ENCODE results near the gene RBM20. TPM values are rescaled to one million over a fixed set of nuclear protein-coding genes. Genes with fewer than 3 reads are reported as not detected.

The RBM20 gene
- polyA plus RNA-seq, 1 donor from 2014 or later: not detected

DNA sequence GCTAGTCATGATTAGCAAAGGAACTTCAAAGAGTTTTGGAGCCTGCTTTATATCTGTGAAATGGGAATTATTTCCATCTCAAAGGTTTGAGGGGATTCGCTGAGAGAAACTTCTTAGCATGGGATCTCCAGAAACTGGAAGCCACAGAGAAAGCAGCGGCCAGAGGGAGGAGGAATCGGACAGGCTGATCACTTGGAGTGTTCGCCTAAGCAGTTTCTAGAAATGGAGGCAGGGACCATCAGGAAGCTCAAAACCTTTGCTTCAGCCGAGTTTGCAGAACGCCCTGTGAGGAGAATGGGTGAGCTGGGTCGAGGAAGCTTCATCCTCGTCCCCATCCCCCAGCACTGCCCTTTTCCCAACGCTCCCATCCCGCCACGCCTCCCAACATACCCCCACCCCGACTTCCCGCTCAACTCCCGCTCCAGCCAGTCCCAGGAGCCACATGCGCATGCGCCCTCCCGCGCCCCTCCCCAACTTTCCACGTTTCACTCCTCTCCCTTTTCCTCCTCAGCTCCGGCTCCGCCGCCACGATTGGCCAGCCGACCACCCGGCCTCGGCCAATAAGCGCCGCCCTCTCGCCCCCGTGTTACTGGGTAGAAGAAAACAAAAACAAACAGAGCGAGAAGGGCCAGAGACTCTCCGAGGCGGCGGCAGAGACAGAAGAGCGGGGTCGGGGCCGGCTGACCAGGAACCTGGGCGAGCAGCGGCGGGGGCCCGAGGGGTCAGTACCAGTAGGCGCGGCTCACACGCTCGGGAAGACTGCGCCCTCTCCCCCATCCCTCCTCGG is 227.4 kb downstream of the RBM20 start, which contains the start of gene PDCD4:
PDCD4 (plus strand) TSS at position 631 of the 787 bp plus-strand sequence. CDS start 4,100 bp downstream, outside the sequence.
- no peaks in the 10 kb centered on the region for H3K36me3 Mint-ChIP-seq
- peak within 1 kb of the TSS; percentile 89 to 96 (median 96) for H3K4me3 Mint-ChIP-seq
- no peaks in the 10 kb centered on the region for H3K27me3 Mint-ChIP-seq
- no peaks in the 10 kb centered on the region for H3K9me3 Mint-ChIP-seq
- peaks cover 43 to 55% (median 45%) of the 10 kb centered on the region in 3 donors for H3K4me1 Mint-ChIP-seq
- peak within 1 kb of the TSS; percentile 81 to 98 (median 97) for H3K27ac Mint-ChIP-seq

DNA sequence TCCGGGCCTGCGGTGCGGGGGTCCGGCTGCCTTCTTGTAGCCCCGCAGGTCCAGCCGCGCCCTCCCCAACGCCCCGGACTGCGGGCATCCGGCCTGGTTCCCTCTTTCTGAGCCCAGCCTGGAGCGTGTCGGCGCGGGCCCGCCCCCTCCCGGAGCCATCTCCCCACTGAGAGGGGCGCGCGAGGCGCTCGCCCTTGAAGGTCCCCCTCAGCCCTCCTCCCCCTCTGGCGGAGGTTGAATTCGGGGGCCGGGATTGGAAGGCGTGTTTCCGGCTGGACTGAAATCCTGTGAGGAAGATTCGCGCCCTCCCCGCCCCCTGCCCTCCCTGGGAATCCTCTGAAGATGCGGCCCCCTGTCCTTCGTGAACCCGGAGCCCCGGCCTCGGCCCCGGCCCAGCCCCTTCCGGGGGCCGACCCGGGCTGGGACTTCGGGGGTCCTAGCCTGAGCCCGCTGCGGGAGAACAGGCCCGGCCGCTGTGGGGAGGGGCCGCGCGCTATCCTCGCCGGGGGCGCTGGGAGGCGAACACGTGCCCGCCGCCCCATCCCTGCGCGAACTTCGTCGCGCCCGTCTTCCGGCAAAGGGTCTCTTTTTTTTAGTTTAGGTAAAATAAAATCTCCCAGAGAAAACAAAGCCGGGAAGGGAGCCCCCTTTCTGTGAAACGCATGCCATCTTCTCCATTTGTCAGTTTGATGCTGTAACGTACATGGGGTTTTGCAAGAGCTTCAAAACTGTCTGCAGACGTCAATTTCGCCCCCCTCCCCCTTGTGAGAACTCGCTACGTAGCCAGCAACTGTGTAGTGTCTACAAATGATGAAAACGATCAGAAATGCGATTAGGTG is 228.2 kb downstream of the RBM20 start:
- peak overlapping the region; percentile 89 to 96 (median 96) for H3K4me3 Mint-ChIP-seq
- H3K9me3 Mint-ChIP-seq: no peaks in the 10 kb centered on the region
- peak overlapping the region; percentile 81 to 98 (median 95) for H3K27ac Mint-ChIP-seq
- no peaks in the 10 kb centered on the region for H3K27me3 Mint-ChIP-seq
- H3K36me3 Mint-ChIP-seq: no peaks in the 10 kb centered on the region
- peaks cover 41 to 47% (median 41%) of the 10 kb centered on the region in 3 donors for H3K4me1 Mint-ChIP-seq

DNA sequence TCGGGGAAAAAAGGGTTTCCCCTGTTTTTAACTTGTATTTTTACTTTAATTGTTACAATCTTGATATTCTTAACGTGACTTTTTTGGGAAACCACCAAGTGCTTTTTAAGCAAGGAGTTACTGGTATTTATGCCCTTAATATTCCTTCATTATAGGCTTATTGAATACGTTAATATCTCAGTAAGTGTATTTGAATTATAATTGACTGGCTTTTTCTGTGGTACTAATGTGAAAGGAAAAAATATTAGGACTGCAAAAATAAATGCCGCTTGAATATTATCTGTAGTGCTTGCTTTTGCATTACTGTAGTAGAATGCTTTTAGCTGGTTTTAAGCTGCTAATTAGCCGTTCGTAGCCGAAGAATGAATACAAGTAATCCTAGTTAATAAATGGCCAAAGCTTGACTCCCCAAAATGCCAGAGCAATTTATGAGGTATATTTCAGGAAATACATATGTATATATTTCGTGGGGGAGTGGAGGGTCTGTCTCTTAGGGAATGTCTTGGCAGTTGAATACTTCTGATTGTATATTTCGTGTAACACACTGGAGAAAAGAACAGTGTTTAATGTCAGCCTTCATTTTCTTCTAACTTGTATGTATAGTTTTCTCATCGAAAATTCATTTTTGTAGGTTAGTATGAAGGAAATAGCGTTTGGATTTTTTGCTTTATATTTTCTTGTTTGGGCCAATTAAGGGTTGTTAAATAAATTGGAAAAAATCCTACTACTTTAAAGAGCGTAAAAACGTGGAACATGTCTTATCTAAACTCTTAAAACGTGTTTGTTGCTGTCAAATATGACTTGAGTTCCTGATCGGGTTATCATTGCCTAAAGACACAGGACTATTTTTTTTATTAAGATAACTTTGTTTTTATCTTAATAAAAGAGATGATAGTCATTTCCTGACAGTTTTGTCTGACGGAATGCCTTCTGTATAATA is 229.1 kb downstream of the RBM20 start:
- peak overlapping the region; percentile 89 to 96 (median 96) for H3K4me3 Mint-ChIP-seq
- no peaks in the 10 kb centered on the region for H3K27me3 Mint-ChIP-seq
- no peaks in the 10 kb centered on the region for H3K36me3 Mint-ChIP-seq
- H3K27ac Mint-ChIP-seq: peak overlapping the region; percentile 81 to 98 (median 95)
- H3K9me3 Mint-ChIP-seq: no peaks in the 10 kb centered on the region
- peaks cover 39 to 41% (median 41%) of the 10 kb centered on the region in 3 donors for H3K4me1 Mint-ChIP-seq

DNA sequence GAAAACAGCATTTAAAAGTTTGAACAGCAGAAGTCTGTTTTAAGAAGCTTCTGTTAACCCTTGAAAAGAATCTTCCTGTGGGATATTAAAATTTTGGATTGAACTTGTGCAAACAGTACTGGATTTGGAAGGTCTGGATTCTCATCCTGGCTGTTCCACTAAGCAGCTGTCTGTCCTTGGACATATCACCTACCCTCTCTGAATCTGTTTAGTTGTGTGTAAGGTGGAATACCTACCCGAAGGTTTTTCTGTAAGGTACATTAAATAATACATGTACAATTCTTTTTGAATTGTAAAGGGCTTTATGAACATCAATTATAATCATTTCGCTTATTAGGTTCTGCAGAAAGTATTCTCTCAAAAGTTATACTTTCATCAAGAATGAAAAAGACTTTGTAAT is 229.8 kb downstream of the RBM20 start:
- H3K4me3 Mint-ChIP-seq: peak overlapping the region; percentile 69 to 89 (median 80)

DNA sequence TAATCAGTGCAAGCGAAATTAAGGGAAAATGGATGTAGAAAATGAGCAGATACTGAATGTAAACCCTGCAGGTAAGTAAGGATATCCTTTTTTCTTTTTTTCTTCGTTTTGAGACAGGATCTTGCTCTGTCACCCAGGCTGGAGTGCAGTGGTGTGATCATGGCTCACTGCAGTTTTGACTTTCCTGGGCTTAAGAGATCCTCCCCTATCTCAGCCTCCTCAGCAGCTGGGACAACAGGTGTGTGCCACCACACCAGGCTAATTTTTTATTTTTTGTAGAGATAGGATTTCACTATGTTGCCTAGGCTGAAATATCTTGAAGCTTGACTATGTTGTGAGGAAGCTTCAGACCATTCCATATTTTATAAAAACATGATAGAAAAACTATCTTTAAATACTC is 231.9 kb downstream of the RBM20 start:
- Mint-ChIP-seq H3K27ac (peak overlapping the region in 2 of 3 donors; percentile 32 to 67), H3K27me3 (no peaks in the 10 kb centered on the region), H3K4me1 (peaks cover 22 to 39% (median 30%) of the 10 kb centered on the region in 3 donors), H3K9me3 (no peaks in the 10 kb centered on the region), H3K36me3 (peaks cover 2% of the 10 kb centered on the region), H3K4me3 (peak overlapping the region in 1 of 4 donors; percentile 30)

More for the DNA sequence above, 229.8 kb downstream of the RBM20 start:
- Mint-ChIP-seq H3K27me3 (no peaks in the 10 kb centered on the region), H3K4me1 (peaks cover 34 to 39% (median 38%) of the 10 kb centered on the region in 3 donors), H3K36me3 (no peaks in the 10 kb centered on the region), H3K9me3 (no peaks in the 10 kb centered on the region), H3K27ac (peak overlapping the region in 1 of 3 donors; percentile 77)

DNA sequence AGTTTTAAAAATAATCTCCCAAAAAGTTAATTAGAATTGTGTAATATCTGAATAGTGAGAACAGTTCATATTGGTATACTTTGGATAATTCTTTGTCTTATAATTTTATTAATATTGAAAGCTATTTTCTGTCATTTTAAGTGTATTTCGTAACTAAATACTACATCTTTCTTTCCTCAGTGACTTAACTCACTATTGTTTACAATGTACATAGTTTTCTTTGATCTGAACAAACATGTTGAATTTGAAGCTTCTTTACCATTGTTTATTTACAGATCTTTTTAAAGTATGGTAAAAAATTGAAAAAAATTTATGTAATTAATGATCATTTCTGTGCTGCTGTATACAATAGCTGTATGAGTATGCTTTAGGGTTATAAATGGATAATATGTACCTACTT is 232.7 kb downstream of the RBM20 start:
- Mint-ChIP-seq H3K36me3 (peaks cover 2% of the 10 kb centered on the region), H3K9me3 (no peaks in the 10 kb centered on the region), H3K27me3 (no peaks in the 10 kb centered on the region), H3K4me1 (peaks cover 22 to 40% (median 31%) of the 10 kb centered on the region in 3 donors), H3K4me3 (no peak overlapping the region), H3K27ac (no peak overlapping the region)

DNA sequence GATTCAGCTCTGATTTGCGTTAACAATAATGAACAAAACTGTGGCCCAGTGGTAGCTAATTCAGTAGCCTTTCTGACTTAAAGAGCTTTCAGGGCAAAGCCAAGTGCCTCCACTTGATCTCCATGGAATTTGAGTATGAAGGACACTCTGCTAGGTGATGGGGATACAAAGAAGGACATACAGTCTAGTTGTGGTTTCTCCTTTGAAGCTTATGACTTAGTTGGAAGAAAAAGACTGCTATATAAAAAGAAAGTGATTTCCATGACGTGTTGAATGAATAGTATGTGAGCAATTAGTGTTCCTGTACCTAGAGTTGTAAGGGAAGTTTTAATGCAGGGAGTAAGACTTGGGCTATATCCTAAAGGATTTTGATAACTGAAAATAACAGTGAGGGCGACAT is 235.9 kb downstream of the RBM20 start:
- H3K9me3 Mint-ChIP-seq: no peaks in the 10 kb centered on the region
- H3K4me3 Mint-ChIP-seq: peak overlapping the region in 1 of 4 donors; percentile 2
- no peaks in the 10 kb centered on the region for H3K27me3 Mint-ChIP-seq
- peak overlapping the region in 1 of 3 donors; percentile 49 for H3K27ac Mint-ChIP-seq
- H3K36me3 Mint-ChIP-seq: peaks cover 2% of the 10 kb centered on the region
- peaks cover 24 to 41% (median 35%) of the 10 kb centered on the region in 3 donors for H3K4me1 Mint-ChIP-seq

DNA sequence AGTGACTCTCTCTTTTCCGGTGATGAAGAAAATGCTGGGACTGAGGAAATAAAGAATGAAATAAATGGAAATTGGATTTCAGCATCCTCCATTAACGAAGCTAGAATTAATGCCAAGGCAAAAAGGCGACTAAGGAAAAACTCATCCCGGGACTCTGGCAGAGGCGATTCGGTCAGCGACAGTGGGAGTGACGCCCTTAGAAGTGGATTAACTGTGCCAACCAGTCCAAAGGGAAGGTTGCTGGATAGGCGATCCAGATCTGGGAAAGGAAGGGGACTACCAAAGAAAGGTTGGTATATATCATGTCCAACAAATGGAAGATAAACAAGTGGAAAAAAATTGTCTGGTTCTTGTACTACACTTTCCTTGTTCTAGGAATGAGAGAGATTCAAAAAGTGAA is 237.1 kb downstream of the RBM20 start:
- Mint-ChIP-seq H3K27me3 (no peaks in the 10 kb centered on the region), H3K4me1 (peaks cover 20 to 44% (median 37%) of the 10 kb centered on the region in 3 donors), H3K4me3 (peak overlapping the region in 1 of 4 donors; percentile 3), H3K27ac (peak overlapping the region in 1 of 3 donors; percentile 31), H3K9me3 (no peaks in the 10 kb centered on the region), H3K36me3 (peaks cover 2% of the 10 kb centered on the region)

DNA sequence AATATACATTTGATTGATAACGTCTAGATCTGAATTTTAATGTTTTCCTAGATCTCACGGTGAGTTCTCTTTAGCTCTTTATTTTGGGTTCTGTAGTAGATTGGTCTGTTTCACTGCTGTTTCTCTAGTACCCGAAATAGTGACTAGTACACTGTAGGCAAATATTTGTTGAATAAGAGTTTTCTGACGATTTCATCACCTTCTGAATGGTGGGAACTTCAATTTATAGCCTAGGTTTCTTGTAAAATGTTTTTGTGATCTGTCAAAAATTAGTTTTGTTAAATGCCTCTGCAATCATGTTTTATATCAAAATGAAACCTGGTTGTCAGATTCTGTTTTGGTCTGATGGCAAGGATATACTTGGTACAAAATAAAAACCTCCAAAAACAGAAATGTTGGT is 237.8 kb downstream of the RBM20 start:
- H3K27me3 Mint-ChIP-seq: no peaks in the 10 kb centered on the region
- peak overlapping the region in 2 of 3 donors; percentile 31 to 71 for H3K27ac Mint-ChIP-seq
- H3K4me1 Mint-ChIP-seq: peaks cover 20 to 48% (median 38%) of the 10 kb centered on the region in 3 donors
- H3K9me3 Mint-ChIP-seq: no peaks in the 10 kb centered on the region
- H3K36me3 Mint-ChIP-seq: peaks cover 2% of the 10 kb centered on the region
- H3K4me3 Mint-ChIP-seq: peak overlapping the region in 1 of 4 donors; percentile 65

DNA sequence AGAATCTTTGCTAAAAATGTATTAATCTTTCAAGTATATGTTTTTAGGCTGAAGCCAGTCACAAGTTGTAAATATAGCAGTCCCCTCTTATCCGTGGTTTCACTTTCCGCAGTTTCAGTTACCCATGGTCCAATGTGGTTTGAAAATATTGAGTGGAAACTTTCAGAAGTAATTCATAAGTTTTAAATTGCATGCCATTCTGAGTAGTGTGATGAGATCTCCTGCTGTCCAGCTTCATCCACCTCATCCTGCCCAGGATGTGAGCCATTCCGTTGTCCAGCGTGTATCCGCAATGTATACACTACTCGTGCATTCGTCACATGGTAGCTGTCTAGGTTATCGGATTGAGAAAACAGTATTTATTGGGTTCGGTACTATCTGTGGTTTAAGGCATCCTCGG is 239.8 kb downstream of the RBM20 start:
- peak overlapping the region in 2 of 3 donors; percentile 23 to 86 for H3K27ac Mint-ChIP-seq
- H3K36me3 Mint-ChIP-seq: peaks cover 2% of the 10 kb centered on the region
- H3K4me3 Mint-ChIP-seq: no peak overlapping the region
- H3K4me1 Mint-ChIP-seq: peaks cover 18 to 47% (median 41%) of the 10 kb centered on the region in 3 donors
- no peaks in the 10 kb centered on the region for H3K9me3 Mint-ChIP-seq
- no peaks in the 10 kb centered on the region for H3K27me3 Mint-ChIP-seq

DNA sequence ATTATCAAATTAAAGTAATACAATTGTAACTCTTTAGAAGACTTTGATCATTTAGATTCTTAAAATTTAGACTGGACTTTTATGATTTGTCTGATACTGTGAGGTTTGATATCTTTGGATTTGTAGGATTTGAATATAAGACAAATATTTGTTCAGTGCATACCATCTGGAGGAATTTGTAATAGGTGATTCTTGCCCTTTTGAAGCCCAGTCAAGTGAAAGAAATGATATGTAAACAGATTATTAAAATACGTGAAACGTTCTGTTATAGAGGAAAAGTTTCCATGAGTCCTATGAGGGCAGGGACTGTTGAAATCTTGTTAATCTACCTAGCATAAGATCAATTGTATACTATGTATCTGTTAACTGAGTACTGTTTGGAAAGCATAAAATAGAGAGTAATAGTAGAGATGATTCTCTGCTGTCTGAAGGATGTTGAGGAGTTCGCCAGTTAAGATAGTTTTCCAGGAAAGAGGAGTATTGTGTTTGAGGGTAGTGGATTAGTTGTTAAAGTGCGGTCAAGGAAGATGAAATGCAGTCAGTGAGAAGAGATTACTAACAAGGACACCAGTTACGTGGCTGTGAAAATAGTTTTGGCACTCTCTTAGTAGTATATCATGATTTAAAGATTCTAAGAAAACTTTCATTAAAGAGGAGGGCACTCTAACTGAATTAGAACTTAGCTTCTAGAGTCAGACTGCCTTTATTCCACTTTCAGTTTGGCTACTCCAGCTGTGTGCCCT is 242.0 kb downstream of the RBM20 start:
- H3K36me3 Mint-ChIP-seq: no peaks in the 10 kb centered on the region
- no peaks in the 10 kb centered on the region for H3K9me3 Mint-ChIP-seq
- peak overlapping the region in 1 of 3 donors; percentile 18 for H3K27ac Mint-ChIP-seq
- H3K27me3 Mint-ChIP-seq: no peaks in the 10 kb centered on the region
- no peak overlapping the region for H3K4me3 Mint-ChIP-seq
- peaks cover 13 to 36% (median 31%) of the 10 kb centered on the region in 3 donors for H3K4me1 Mint-ChIP-seq

DNA sequence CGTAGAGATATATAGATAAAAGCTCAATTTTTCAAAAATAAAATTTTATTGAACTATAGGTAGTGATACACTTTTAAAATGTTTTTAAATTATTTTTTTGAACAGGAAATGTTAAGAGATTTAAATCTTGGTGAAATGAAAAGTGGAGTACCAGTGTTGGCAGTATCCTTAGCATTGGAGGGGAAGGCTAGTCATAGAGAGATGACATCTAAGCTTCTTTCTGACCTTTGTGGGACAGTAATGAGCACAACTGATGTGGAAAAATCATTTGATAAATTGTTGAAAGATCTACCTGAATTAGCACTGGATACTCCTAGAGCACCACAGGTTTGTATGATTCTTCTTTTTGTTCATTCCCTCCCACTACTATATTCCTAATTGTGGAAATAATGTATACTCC is 243.4 kb downstream of the RBM20 start:
- Mint-ChIP-seq H3K36me3 (no peaks in the 10 kb centered on the region), H3K4me1 (peaks cover 11 to 27% (median 24%) of the 10 kb centered on the region in 3 donors), H3K27ac (no peak overlapping the region), H3K27me3 (no peaks in the 10 kb centered on the region), H3K9me3 (no peaks in the 10 kb centered on the region), H3K4me3 (no peak overlapping the region)

Measured in IgD-negative memory B cell (primary cell).